HepG2 (cell line): ENCODE data around the gene GYS1. TPM values are rescaled to one million over a fixed set of nuclear protein-coding genes. Genes with fewer than 3 reads are reported as not detected.

Experiments
- AGO1 ChIP-seq: fragments of 200-400 bp; formaldehyde crosslinking; IDR thresholded peaks from 2 replicates; pipeline ENCODE4 v1.6.1; 2017; ENCODE audit warnings: mild to moderate bottlenecking, low read depth, low read length, moderate library complexity; ENCODE audit not compliant: poor library complexity, severe bottlenecking
- ARID5B ChIP-seq: IDR thresholded peaks from 2 replicates; pipeline ENCODE4 v1.4.0; 2020; ENCODE audit warnings: mild to moderate bottlenecking, missing genetic modification reagents
- DPF2 ChIP-seq: sonication (generic); formaldehyde crosslinking; IDR thresholded peaks from 2 replicates; pipeline ENCODE4 v1.4.0; 2020; ENCODE audit warnings: mild to moderate bottlenecking, low read depth, missing genetic modification reagents, borderline replicate concordance
- ERF ChIP-seq: IDR thresholded peaks from 2 replicates; pipeline ENCODE4 v1.6.1; 2018; ENCODE audit warnings: missing biosample characterization, missing genetic modification reagents
- GATA4 ChIP-seq: sonication (generic); IDR thresholded peaks from 2 replicates; pipeline ENCODE4 v1.6.1; 2016; ENCODE audit warnings: antibody characterized with exemption, low read depth, borderline replicate concordance
- PHF21A ChIP-seq: sonication (generic); formaldehyde crosslinking; IDR thresholded peaks from 2 replicates; pipeline ENCODE4 v1.5.0; 2020; ENCODE audit warnings: mild to moderate bottlenecking, missing genetic modification reagents
- RAD51 ChIP-seq: fragments of 450-650 bp; IDR thresholded peaks from 2 replicates; pipeline ENCODE4 v1.6.1; 2016; ENCODE audit warnings: borderline replicate concordance
- RFXANK ChIP-seq: IDR thresholded peaks from 2 replicates; pipeline ENCODE4 v1.6.1; 2016
- SKIL ChIP-seq: sonication (generic); formaldehyde crosslinking; IDR thresholded peaks from 2 replicates; pipeline ENCODE4 v1.8.0; 2022; ENCODE audit warnings: missing genetic modification reagents, mild to moderate bottlenecking, moderate library complexity, borderline replicate concordance
- SMAD9 ChIP-seq: sonication (generic); formaldehyde crosslinking; IDR thresholded peaks from 2 replicates; pipeline ENCODE4 v1.5.1; 2020; ENCODE audit warnings: mild to moderate bottlenecking, missing genetic modification reagents
- ZNF256 ChIP-seq: sonication (generic); formaldehyde crosslinking; conservative IDR thresholded peaks from 2 replicates; pipeline ENCODE4 v1.4.0; 2020; ENCODE audit warnings: missing genetic modification reagents
- ZNF331 ChIP-seq: sonication (generic); formaldehyde crosslinking; IDR thresholded peaks from 2 replicates; pipeline ENCODE4 v1.4.0; 2020; ENCODE audit warnings: missing genetic modification reagents
- ZNF431 ChIP-seq: sonication (generic); formaldehyde crosslinking; IDR thresholded peaks from 2 replicates; pipeline ENCODE4 v1.9.0; 2022; ENCODE audit warnings: missing genetic modification reagents, low read depth, mild to moderate bottlenecking, borderline replicate concordance
- ZNF577 ChIP-seq: sonication (generic); formaldehyde crosslinking; IDR thresholded peaks from 2 replicates; pipeline ENCODE4 v1.4.0; 2020; ENCODE audit warnings: mild to moderate bottlenecking, low read depth, missing genetic modification reagents, borderline replicate concordance
- polyA plus RNA-seq, 8 experiments: library from polyadenylated mRNA; depleted of rRNA in 3 of 8; stranded (reverse) in 7 of 8; unstranded in 1 of 8; fragments of >200 nt; fragmentation: Illumina TruSeq in 4 of 8; extraction: Trizol in 4 of 8; gene quantifications; 2 replicates each; pipeline versions ENCODE4 v1.2.1 to v1.2.3, GENCODE V29; 2011 to 2016; ENCODE audit warnings: low read depth in 4 of 8, missing spikeins in 1 of 8, mixed read lengths in 1 of 8; ENCODE audit not compliant: insufficient read depth in 1 of 8
- total RNA-seq, 5 experiments: library from RNA; depleted of rRNA; stranded (reverse); fragments of >200 nt; fragmentation: Illumina TruSeq; extraction: Trizol; gene quantifications; 2 replicates each; pipeline ENCODE4 v1.2.3, GENCODE V29; 2016; ENCODE audit warnings: low read depth in 1 of 5
- TF ChIP-seq, protein P1 (sequence below): sonication (generic); formaldehyde crosslinking; IDR thresholded peaks from 2 replicates; pipeline ENCODE4 v1.5.1; 2020; ENCODE audit warnings: mild to moderate bottlenecking, missing genetic modification reagents, borderline replicate concordance

GYS1 gene
- total and polyA plus RNA-seq, 2 of the 13 experiments (the other 11 are each of a cell fraction or from before 2014, with no cell fraction given), result 18.4 to 42.1 TPM

- peak; percentile 51 for TF ChIP-seq ARID5B
- TF ChIP-seq ZNF577 (CRISPR knock-in tag), result no peak
- TF ChIP-seq GATA4, result peak; percentile 99
- TF ChIP-seq PHF21A (CRISPR knock-in tag), result peak; percentile 33; the same call in 1 of the 2 replicates
- TF ChIP-seq RFXANK (CRISPR knock-in tag), result peak; percentile 75; the same call in 1 of the 2 replicates
- TF ChIP-seq ZNF431, result peak; percentile 86; the same call in 1 of the 2 replicates
- TF ChIP-seq SKIL, result 0 out of 2 replicates have a peak, but pooled peaks have one; percentile 40
- no peak for TF ChIP-seq SMAD9 (CRISPR knock-in tag)
- peak; percentile 88 for TF ChIP-seq ZNF331
- TF ChIP-seq DPF2 (CRISPR knock-in tag), result no peak
- TF ChIP-seq, protein P1, sequence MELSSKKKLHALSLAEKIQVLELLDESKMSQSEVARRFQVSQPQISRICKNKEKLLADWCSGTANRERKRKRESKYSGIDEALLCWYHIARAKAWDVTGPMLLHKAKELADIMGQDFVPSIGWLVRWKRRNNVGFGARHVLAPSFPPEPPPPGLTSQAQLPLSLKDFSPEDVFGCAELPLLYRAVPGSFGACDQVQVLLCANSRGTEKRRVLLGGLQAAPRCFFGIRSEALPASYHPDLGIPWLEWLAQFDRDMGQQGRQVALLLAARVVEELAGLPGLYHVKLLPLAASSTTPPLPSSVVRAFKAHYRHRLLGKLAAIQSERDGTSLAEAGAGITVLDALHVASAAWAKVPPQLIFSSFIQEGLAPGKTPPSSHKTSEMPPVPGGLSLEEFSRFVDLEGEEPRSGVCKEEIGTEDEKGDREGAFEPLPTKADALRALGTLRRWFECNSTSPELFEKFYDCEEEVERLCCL (CRISPR knock-in tag), result no peak
- peak; percentile 98 for TF ChIP-seq ERF (CRISPR knock-in tag)
- peak; percentile 96 for TF ChIP-seq ZNF256 (CRISPR knock-in tag)
- TF ChIP-seq RAD51, result no peak
- peak; percentile 84 for TF ChIP-seq AGO1
Measured at GRCh38 chr19:48965040-48965805, 27.9 kb downstream of the GYS1 start, which contains the start of gene FTL (continued).
